ENCODE results near the gene AP4S1.

GRCh38 chr14:31026450-31027235, 1.2 kb downstream of the AP4S1 start:
- no peak for TF ChIP-seq REST (IDR thresholded peaks at IDR 0.05; ENCODE audit: insufficient read depth in 1 of 2, low read depth in 2 of 2, low read length in 1 of 2)
- no peak for TF ChIP-seq CTCF (IDR thresholded peaks at IDR 0.05)
- peak; percentile 79 for TF ChIP-seq POLR2AphosphoS5 (IDR thresholded peaks at IDR 0.05; ENCODE audit: low read depth, low read length)

All from Panc1 (cell line).